SK-N-SH (cell line): Measurements from ENCODE around the gene TBL3. TPM values are rescaled to one million over a fixed set of nuclear protein-coding genes. Genes with fewer than 3 reads are reported as not detected.
A peak's percentile ranks its signal among the peaks of the same experiment; 100 is the strongest.

Experiments
- CTCF ChIA-PET: fragments of 300-600, 350-600 bp; formaldehyde crosslinking; extraction: SDS; loops from one replicate; lab custom pipeline; 2021; lab: Yijun Ruan, JAX
- POLR2A ChIA-PET: fragments of 350-600 bp; sonication (Branson Sonifier 250); formaldehyde crosslinking; extraction: SDS; loops from one replicate; lab custom pipeline; 2020; ENCODE audit warnings: antibody characterized with exemption, inconsistent platforms; lab: Yijun Ruan, JAX
- DNase-seq: peaks from one replicate; pipeline ENCODE4 v3.0.0; 2012
- H2AFZ ChIP-seq: fragments of 200-600 bp; sonication (generic); 2 replicates; pipeline ENCODE4 v1.8.1; 2016; ENCODE audit warnings: antibody characterized with exemption, mild to moderate bottlenecking, low read depth
- H3F3A ChIP-seq: fragments of 200-600 bp; sonication (generic); replicated peaks from 2 replicates; pipeline ENCODE3; 2016; ENCODE audit warnings: antibody characterized with exemption, mild to moderate bottlenecking; ENCODE audit not compliant: insufficient read depth
- H3K27ac ChIP-seq, 2 experiments: fragments of 200-500 bp in 1 of 2; fragments of 200-600 bp in 1 of 2; sonication (Bioruptor generic) in 1 of 2; sonication (generic), shearing (Covaris generic) in 1 of 2; 2 replicates each; pipeline versions ENCODE4 v1.5.1 to v1.6.1; 2014 to 2016; ENCODE audit warnings: low read depth in 2 of 2, inconsistent platforms in 1 of 2, low read length in 1 of 2, mild to moderate bottlenecking in 1 of 2, mixed read lengths in 1 of 2
- H3K27me3 ChIP-seq: fragments of 200-600 bp; sonication (generic), shearing (Covaris generic); 2 replicates; pipeline ENCODE4 v1.6.1; 2016; ENCODE audit warnings: mixed run types; ENCODE audit not compliant: insufficient read depth
- H3K36me3 ChIP-seq, 2 experiments: fragments of 200-500 bp in 1 of 2; fragments of 200-600 bp in 1 of 2; sonication (Bioruptor generic) in 1 of 2; sonication (generic) in 1 of 2; replicated peaks in 1 of 2; 2 replicates each; pipeline versions ENCODE3 to v1.5.1; 2014 to 2016; ENCODE audit warnings: low read length in 1 of 2, mild to moderate bottlenecking in 1 of 2; ENCODE audit not compliant: insufficient read depth in 2 of 2, control insufficient read depth in 1 of 2
- H3K4me1 ChIP-seq, 2 experiments: fragments of 200-500 bp in 1 of 2; fragments of 200-600 bp in 1 of 2; sonication (Bioruptor generic) in 1 of 2; sonication (generic), shearing (Covaris generic) in 1 of 2; 2 replicates each; pipeline versions ENCODE4 v1.5.1 to v1.6.1; 2014 to 2016; ENCODE audit warnings: low read depth in 1 of 2, low read length in 1 of 2, mixed run types in 1 of 2; ENCODE audit not compliant: insufficient read depth in 2 of 2, control insufficient read depth in 1 of 2
- H3K4me2 ChIP-seq: fragments of 200-600 bp; sonication (generic), shearing (Covaris generic); 2 replicates; pipeline ENCODE4 v1.6.1; 2017; ENCODE audit warnings: mixed run types
- H3K4me3 ChIP-seq, 2 experiments: fragments of 200-500 bp in 1 of 2; fragments of 200-600 bp in 1 of 2; sonication (Bioruptor generic) in 1 of 2; sonication (generic), shearing (Covaris generic) in 1 of 2; 2 replicates each; pipeline versions ENCODE4 v1.5.1 to v1.8.1; 2014 to 2016; ENCODE audit warnings: low read depth in 2 of 2, inconsistent platforms in 1 of 2, low read length in 1 of 2, mild to moderate bottlenecking in 1 of 2, mixed read lengths in 1 of 2, moderate library complexity in 1 of 2
- H3K79me2 ChIP-seq: fragments of 200-600 bp; sonication (generic); 2 replicates; pipeline ENCODE4 v1.8.1; 2017; ENCODE audit warnings: mild to moderate bottlenecking; ENCODE audit not compliant: insufficient read depth
- H3K9ac ChIP-seq: fragments of 200-600 bp; sonication (generic); 2 replicates; pipeline ENCODE4 v1.6.1; 2017; ENCODE audit warnings: mixed run types
- H3K9me2 ChIP-seq: fragments of 200-600 bp; sonication (generic); 2 replicates; pipeline ENCODE4 v1.6.1; 2017; ENCODE audit warnings: mixed run types
- H3K9me3 ChIP-seq: fragments of 200-600 bp; sonication (generic); 2 replicates; pipeline ENCODE4 v1.6.1; 2017; ENCODE audit warnings: mixed run types, mild to moderate bottlenecking, moderate library complexity
- H4K20me1 ChIP-seq: fragments of 200-600 bp; sonication (generic); 2 replicates; pipeline ENCODE4 v1.6.1; 2017; ENCODE audit warnings: mild to moderate bottlenecking, mixed run types; ENCODE audit not compliant: insufficient read depth
- CHD2 ChIP-seq: fragments of 150-350 bp; IDR thresholded peaks from 2 replicates; pipeline ENCODE4 v1.6.1; 2018; ENCODE audit warnings: low read length; ENCODE audit not compliant: partially characterized antibody
- GABPA ChIP-seq: IDR thresholded peaks from 2 replicates; pipeline ENCODE4 v1.4.0; 2012; ENCODE audit warnings: low read depth, mild to moderate bottlenecking
- IRF3 ChIP-seq: fragments of 150-350 bp; IDR thresholded peaks from 2 replicates; pipeline ENCODE4 v1.6.1; 2016; ENCODE audit warnings: mild to moderate bottlenecking, low read depth, low read length
- MXI1 ChIP-seq: IDR thresholded peaks from 2 replicates; pipeline ENCODE4 v1.6.1; 2012; ENCODE audit warnings: mild to moderate bottlenecking, low read depth, low read length, improper control_type of control experiment
- RFX5 ChIP-seq: IDR thresholded peaks from 2 replicates; pipeline ENCODE4 v1.6.1; 2012; ENCODE audit warnings: mild to moderate bottlenecking, improper control_type of control experiment, low read length
- TEAD4 ChIP-seq: IDR thresholded peaks from 2 replicates; pipeline ENCODE4 v1.4.0; 2012; ENCODE audit warnings: mild to moderate bottlenecking, borderline replicate concordance; ENCODE audit not compliant: insufficient read depth
- YY1 ChIP-seq: IDR thresholded peaks from 2 replicates; pipeline ENCODE4 v1.4.0; 2012; ENCODE audit warnings: low read depth, mild to moderate bottlenecking
- WGBS: methylation state at CpG from one replicate; pipeline ENCODE4 v1.1.6; 2017; ENCODE audit warnings: low lambda C conversion rate; 5-methylcytosine and 5-hydroxymethylcytosine counted together
- polyA plus RNA-seq, 3 experiments: library from polyadenylated mRNA; depleted of rRNA; stranded (reverse); fragments of >200 nt; gene quantifications; 2 replicates each; pipeline ENCODE4 v1.2.3, GENCODE V29; 2012
- TF ChIP-seq, protein P1 (sequence below): fragments of 150-350 bp; IDR thresholded peaks from 2 replicates; pipeline ENCODE4 v1.6.1; 2017; ENCODE audit warnings: antibody characterized with exemption, low read length, low read depth, borderline replicate concordance
- TF ChIP-seq, protein P2 (sequence below): fragments of 200-600 bp; sonication (generic); IDR thresholded peaks from 2 replicates; pipeline ENCODE4 v1.6.1; 2017; ENCODE audit warnings: antibody characterized with exemption, mild to moderate bottlenecking, moderate library complexity

TBL3 gene
- polyA plus RNA-seq, 1 of the 3 experiments (the other 2 are of a cell fraction): 37.1 TPM

- peaks cover 0 to 5% of the 10 kb centered on the region in 2 experiments for H3K36me3 ChIP-seq
- no peaks in the 10 kb centered on the region for H3K9me2 ChIP-seq
- H3K4me3 ChIP-seq: no peak overlapping the region
- H3K4me1 ChIP-seq: peaks cover 7 to 29% of the 10 kb centered on the region in 2 experiments; a peak in 2 of 4 replicates
- TF ChIP-seq, protein P1, sequence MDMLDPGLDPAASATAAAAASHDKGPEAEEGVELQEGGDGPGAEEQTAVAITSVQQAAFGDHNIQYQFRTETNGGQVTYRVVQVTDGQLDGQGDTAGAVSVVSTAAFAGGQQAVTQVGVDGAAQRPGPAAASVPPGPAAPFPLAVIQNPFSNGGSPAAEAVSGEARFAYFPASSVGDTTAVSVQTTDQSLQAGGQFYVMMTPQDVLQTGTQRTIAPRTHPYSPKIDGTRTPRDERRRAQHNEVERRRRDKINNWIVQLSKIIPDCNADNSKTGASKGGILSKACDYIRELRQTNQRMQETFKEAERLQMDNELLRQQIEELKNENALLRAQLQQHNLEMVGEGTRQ: no peak
- TF ChIP-seq GABPA (no peak), IRF3 (no peak), CHD2 (no peak), MXI1 (no peak)
- H3K27ac ChIP-seq: no peak overlapping the region
- DNase-seq: no peak
- H4K20me1 ChIP-seq: peaks cover 8% of the 10 kb centered on the region; the same call in 1 of the 2 replicates
- no peak overlapping the region for H3K4me2 ChIP-seq
- H2AFZ ChIP-seq: no peak overlapping the region
- 100% methylated on average over 3 of the region's 14 CpGs for WGBS
- H3K79me2 ChIP-seq: peaks cover 15% of the 10 kb centered on the region; the same call in 1 of the 2 replicates
- POLR2A ChIA-PET: no interaction called here
- no peaks in the 10 kb centered on the region for H3K9me3 ChIP-seq
- CTCF ChIA-PET: interaction anchor here (0.9 to 6.5 kb wide), 7 partner anchors 14 to 126 kb away, joined by 3 to 68 read pairs (median 25); partner anchors contain the start of genes NTHL1 and TSC2
- no peak overlapping the region for H3K9ac ChIP-seq
- H3F3A ChIP-seq: peaks cover 9% of the 10 kb centered on the region
- peaks cover 4% of the 10 kb centered on the region; the same call in 1 of the 2 replicates for H3K27me3 ChIP-seq
These were observed 53.4 kb downstream of the TBL3 start for GRCh38 chr16:2025251-2025650.

DNA sequence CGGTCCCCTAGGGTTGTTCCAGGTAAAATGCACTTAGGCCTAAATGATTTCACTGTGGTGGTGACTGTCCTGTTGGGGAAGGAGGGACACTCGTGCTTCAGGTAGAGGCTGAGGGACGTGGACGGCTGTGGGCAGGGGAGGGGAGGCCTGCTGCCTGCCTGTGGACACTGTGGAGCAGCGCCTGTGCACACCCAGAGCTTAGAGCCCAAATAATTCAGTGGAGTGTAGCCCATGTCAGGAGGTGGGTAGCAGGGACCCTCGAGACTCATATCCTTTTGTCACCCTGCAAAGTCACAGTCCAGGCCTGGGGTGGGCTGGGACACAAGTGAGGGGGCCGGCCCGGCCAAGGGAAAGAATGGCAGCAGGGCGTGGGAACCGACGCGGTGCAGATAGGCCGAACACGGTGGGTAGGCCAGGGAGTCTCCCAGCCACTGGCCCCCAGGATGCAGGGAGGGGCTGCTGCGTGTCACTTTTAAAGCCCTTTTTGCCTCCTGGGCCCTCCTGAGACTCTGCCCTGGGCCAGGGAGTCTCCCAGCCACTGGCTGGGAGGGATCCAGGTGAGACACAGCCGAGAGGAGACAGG is 54.1 kb downstream of the TBL3 start:
- no peak overlapping the region for H2AFZ ChIP-seq
- H3K9me3 ChIP-seq: no peaks in the 10 kb centered on the region
- H3F3A ChIP-seq: peaks cover 9% of the 10 kb centered on the region
- H3K4me3 ChIP-seq: peak overlapping the region; percentile 46 to 67; a peak in 1 of 4 replicates
- H3K9me2 ChIP-seq: no peaks in the 10 kb centered on the region
- peaks cover 7 to 29% of the 10 kb centered on the region in 2 experiments; a peak in 2 of 4 replicates for H3K4me1 ChIP-seq
- no peaks in the 10 kb centered on the region for H3K27me3 ChIP-seq
- peaks cover 15% of the 10 kb centered on the region; the same call in 1 of the 2 replicates for H3K79me2 ChIP-seq
- POLR2A ChIA-PET: no interaction called here
- no peak for DNase-seq
- H3K4me2 ChIP-seq: peak overlapping the region; percentile 54; the same call in 1 of the 2 replicates
- 92% methylated on average over 16 of the region's 16 CpGs for WGBS
- CTCF ChIA-PET: interaction anchor here (1.3 to 6.5 kb wide), 5 partner anchors 14 to 126 kb away, joined by 3 to 68 read pairs (median 25); no protein-coding TSS in a partner anchor
- H3K36me3 ChIP-seq: peaks cover 0 to 6% of the 10 kb centered on the region in 2 experiments
- H3K27ac ChIP-seq: no peak overlapping the region; a peak in 1 of 4 replicates
- 0 out of 2 replicates have a peak overlapping the region, but pooled peaks have one; percentile 10 for H3K9ac ChIP-seq
- TF ChIP-seq, protein P2, sequence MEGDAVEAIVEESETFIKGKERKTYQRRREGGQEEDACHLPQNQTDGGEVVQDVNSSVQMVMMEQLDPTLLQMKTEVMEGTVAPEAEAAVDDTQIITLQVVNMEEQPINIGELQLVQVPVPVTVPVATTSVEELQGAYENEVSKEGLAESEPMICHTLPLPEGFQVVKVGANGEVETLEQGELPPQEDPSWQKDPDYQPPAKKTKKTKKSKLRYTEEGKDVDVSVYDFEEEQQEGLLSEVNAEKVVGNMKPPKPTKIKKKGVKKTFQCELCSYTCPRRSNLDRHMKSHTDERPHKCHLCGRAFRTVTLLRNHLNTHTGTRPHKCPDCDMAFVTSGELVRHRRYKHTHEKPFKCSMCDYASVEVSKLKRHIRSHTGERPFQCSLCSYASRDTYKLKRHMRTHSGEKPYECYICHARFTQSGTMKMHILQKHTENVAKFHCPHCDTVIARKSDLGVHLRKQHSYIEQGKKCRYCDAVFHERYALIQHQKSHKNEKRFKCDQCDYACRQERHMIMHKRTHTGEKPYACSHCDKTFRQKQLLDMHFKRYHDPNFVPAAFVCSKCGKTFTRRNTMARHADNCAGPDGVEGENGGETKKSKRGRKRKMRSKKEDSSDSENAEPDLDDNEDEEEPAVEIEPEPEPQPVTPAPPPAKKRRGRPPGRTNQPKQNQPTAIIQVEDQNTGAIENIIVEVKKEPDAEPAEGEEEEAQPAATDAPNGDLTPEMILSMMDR: no peak
- no peak for TF ChIP-seq TEAD4
- no peak for TF ChIP-seq RFX5
- no peak for TF ChIP-seq YY1
- H4K20me1 ChIP-seq: peaks cover 8% of the 10 kb centered on the region; the same call in 1 of the 2 replicates
